Measurements from ENCODE around the gene ARHGAP1. TPM values are rescaled to one million over a fixed set of nuclear protein-coding genes. Genes with fewer than 3 reads are reported as not detected.

Gene ARHGAP1
- total and polyA plus RNA-seq, 2 experiments from 2014 or later: 54.3 to 98.5 TPM

DNA sequence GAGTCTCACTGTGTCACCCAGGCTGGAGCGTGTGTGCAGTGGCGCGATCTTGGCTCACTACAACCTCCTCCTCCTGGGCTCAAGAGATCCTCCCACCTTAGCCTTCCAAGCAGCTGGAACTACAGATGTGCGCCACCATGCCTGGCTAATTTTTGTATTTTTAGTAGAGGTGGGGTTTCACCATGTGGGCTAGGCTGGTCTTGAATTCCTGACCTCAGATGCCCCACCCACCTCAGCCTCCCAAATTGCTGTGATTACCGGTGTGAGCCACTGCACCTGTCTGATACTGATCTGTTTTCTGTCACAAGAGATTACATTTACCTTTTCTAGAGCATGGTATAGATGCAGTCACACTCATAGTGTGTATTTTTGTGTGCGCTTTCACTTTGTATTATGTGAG is 71.5 kb downstream of the ARHGAP1 start:
- in situ Hi-C loops (cut with MboI): no loop called here
- H3K79me2 ChIP-seq (ENCODE audit: insufficient read depth): peaks cover 91% of the 10 kb centered on the region
- 97 to 99% methylated on average over 6 of the region's 6 CpGs for WGBS, 2 experiments (ENCODE audit: low coverage in 1 of 2, low lambda C conversion rate in 2 of 2, missing lambda C conversion rate in 2 of 2)
- H3K9me3 ChIP-seq (ENCODE audit: low read depth): no peaks in the 10 kb centered on the region
- H4K20me1 ChIP-seq (ENCODE audit: insufficient read depth): no peaks in the 10 kb centered on the region
- H2AFZ ChIP-seq: no peak overlapping the region
- H3K4me3 ChIP-seq: no peak overlapping the region
- no peaks in the 10 kb centered on the region for H3K27me3 ChIP-seq (replicated peaks; ENCODE audit: insufficient read depth)
- H3K36me3 ChIP-seq (ENCODE audit: low read depth): peaks cover 34% of the 10 kb centered on the region
- no peak overlapping the region for H3K27ac ChIP-seq
- H3K9ac ChIP-seq: no peak overlapping the region
- H3F3A ChIP-seq (ENCODE audit: insufficient read depth): no peaks in the 10 kb centered on the region
- DNase-seq: no peak
- H3K4me2 ChIP-seq (ENCODE audit: unreplicated experiment): no peak overlapping the region
- no peak for TF ChIP-seq EZH2 (IDR thresholded peaks at IDR 0.05; ENCODE audit: insufficient read depth, poor library complexity, severe bottlenecking)
- TF ChIP-seq EZH2phosphoT487 (IDR thresholded peaks at IDR 0.05; ENCODE audit: insufficient read depth, low read depth): no peak
- H3K4me1 ChIP-seq (ENCODE audit: insufficient read depth): no peaks in the 10 kb centered on the region
- no peaks in the 10 kb centered on the region for H3K9me2 ChIP-seq (ENCODE audit: insufficient read depth)

Other genes with a start within 250 kb of the ARHGAP1 start
- 20.1 and 46.0 TPM in 2 replicates for gene AMBRA1, start 106.6 kb downstream of the ARHGAP1 start, total RNA-seq (2014; rRNA removed; shearing (Covaris generic))
- gene AMBRA1, start 106.6 kb downstream of the ARHGAP1 start, polyA plus RNA-seq (2016; fragmentation: Nextera tagmentation; extraction: Ambion mirVana): 5.0 and 5.2 TPM in 2 replicates
- gene HARBI1, start 83.4 kb downstream of the ARHGAP1 start, total RNA-seq (2014; rRNA removed; shearing (Covaris generic)): 1.5 and 4.6 TPM in 2 replicates
- gene HARBI1, start 83.4 kb downstream of the ARHGAP1 start, polyA plus RNA-seq (2016; fragmentation: Nextera tagmentation; extraction: Ambion mirVana): 6.0 and 6.2 TPM in 2 replicates
- 66.0 and 118 TPM in 2 replicates for gene ATG13, start 83.1 kb downstream of the ARHGAP1 start, total RNA-seq (2014; rRNA removed; shearing (Covaris generic))
- gene ATG13, start 83.1 kb downstream of the ARHGAP1 start, polyA plus RNA-seq (2016; fragmentation: Nextera tagmentation; extraction: Ambion mirVana): 55.1 and 55.7 TPM in 2 replicates
- 9.6 and 11.9 TPM in 2 replicates for gene ZNF408, start 412 bp upstream of the ARHGAP1 start, total RNA-seq (2014; rRNA removed; shearing (Covaris generic))
- gene ZNF408, start 412 bp upstream of the ARHGAP1 start, polyA plus RNA-seq (2016; fragmentation: Nextera tagmentation; extraction: Ambion mirVana): 9.9 and 11.3 TPM in 2 replicates
- not detected in 2 replicates for gene F2, start 18.6 kb upstream of the ARHGAP1 start, total RNA-seq (2014; rRNA removed; shearing (Covaris generic))
- gene F2, start 18.6 kb upstream of the ARHGAP1 start, polyA plus RNA-seq (2016; fragmentation: Nextera tagmentation; extraction: Ambion mirVana): not detected in 2 replicates
- gene CKAP5, start 145.7 kb upstream of the ARHGAP1 start, total RNA-seq (2014; rRNA removed; shearing (Covaris generic)): 47.6 and 57.7 TPM in 2 replicates
- gene CKAP5, start 145.7 kb upstream of the ARHGAP1 start, polyA plus RNA-seq (2016; fragmentation: Nextera tagmentation; extraction: Ambion mirVana): 35.2 and 43.1 TPM in 2 replicates
- gene LRP4, start 217.9 kb upstream of the ARHGAP1 start, total RNA-seq (2014; rRNA removed; shearing (Covaris generic)): 2.0 and 2.9 TPM in 2 replicates
- 1.4 and 2.0 TPM in 2 replicates for gene LRP4, start 217.9 kb upstream of the ARHGAP1 start, polyA plus RNA-seq (2016; fragmentation: Nextera tagmentation; extraction: Ambion mirVana)
- gene CSTPP1, start 236.1 kb upstream of the ARHGAP1 start, total RNA-seq (2014; rRNA removed; shearing (Covaris generic)): 21.7 and 31.5 TPM in 2 replicates
- gene CSTPP1, start 236.1 kb upstream of the ARHGAP1 start, polyA plus RNA-seq (2016; fragmentation: Nextera tagmentation; extraction: Ambion mirVana): 39.9 and 42.4 TPM in 2 replicates

Data from GM23248 (cell line).